SU-DHL-6 (cell line): ENCODE results near the gene SAMD14.

Experiments used
- CTCF ChIP-seq: fragments of 200-600 bp; sonication (generic); IDR thresholded peaks from one replicate; pipeline ENCODE4 v1.5.1; 2017; ENCODE audit warnings: antibody characterized with exemption, mild to moderate bottlenecking, low read length, moderate library complexity; ENCODE audit not compliant: insufficient read depth, poor library complexity, severe bottlenecking
- EZH2phosphoT487 ChIP-seq: fragments of 200-600 bp; sonication (generic), shearing (Covaris generic); conservative IDR thresholded peaks from 2 replicates; pipeline ENCODE4 v1.6.1; 2018; ENCODE audit warnings: mild to moderate bottlenecking, antibody characterized with exemption, low read length, moderate library complexity, mixed read lengths

GRCh38 chr17:50176559-50177357 is 46.8 kb upstream of the SAMD14 start:
- TF ChIP-seq CTCF (no peak), EZH2phosphoT487 (no peak)
